ENCODE measurements around the gene SYNPO2L. TPM values are rescaled to one million over a fixed set of nuclear protein-coding genes. Genes with fewer than 3 reads are reported as not detected.

SYNPO2L gene
- polyA plus RNA-seq, 4 donors = 0.19 to 0.81 (median 0.48) TPM

DNA sequence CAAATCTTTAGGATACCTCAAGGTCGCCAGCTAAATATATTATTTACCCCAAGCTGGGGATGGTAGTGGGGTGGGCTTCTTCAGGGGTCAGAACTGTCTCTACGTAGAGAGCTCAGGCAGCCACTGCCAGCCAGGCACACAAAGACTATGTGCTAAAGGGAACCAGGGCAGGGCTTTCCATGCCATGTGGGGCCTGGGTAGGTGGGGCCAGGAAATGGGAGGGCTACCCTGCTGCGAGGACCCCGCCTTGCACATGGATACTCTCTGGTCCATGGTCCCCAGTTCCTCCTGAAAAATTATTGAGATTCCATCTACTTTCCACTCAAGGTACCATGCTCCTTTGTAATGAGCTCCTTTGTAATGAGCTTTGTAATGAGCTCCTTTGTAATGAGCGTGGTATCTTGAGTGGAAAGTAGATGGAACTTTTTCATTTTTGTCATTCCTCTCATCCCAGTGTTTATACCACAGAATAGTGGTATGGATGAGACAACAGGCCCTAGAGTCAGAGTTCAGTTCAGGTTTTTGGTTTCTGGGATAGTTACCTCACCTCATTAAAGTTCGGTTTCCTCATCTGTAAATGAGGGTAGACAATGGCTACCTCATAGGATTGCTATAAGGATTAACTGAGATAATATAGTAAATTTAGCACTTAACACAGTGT, 5.8 kb downstream of the SYNPO2L start:
- no peak for DNase-seq (ENCODE audit: low read depth in 4 of 4, low spot score in 3 of 4)

DNA sequence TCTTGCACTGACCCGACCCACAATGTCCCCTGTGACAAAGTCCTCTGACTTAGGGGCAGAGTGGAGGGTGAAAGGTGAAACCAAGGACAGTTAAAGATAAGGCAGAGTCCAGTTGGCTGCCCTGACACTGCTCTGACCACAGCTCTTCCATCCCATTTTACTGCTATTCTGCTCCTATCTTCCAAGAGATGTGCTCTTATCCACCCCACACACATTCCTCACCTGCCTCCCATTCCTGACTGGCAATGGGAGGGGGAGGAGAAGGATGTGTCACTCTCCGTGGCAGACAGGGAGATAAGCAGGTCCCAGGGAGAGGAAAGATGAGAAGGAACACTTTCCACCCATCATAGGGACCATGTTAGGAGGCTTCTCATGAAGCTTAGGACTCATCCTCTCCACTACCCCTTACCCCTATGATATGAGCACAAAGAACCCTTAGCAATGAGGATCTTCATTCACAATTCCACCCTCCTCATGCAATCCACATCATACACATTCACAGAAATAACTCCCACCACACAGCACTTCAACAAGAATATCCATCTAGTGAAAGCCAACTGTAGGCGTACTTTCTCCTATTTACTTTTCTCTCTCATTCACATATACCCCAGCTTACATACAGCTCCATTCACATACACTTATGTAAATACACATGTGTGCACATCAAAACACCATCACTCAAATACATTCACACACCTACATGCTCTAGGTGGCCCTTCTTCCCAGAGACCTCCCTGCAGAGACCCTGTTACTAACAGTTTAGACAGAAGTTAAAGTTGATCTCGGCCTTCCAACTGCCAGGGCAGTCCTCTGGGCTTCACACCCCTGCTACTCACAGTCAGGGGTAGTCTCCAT, 6.6 kb downstream of the SYNPO2L start:
- no peak for DNase-seq (ENCODE audit: low read depth in 4 of 4, low spot score in 3 of 4)

DNA sequence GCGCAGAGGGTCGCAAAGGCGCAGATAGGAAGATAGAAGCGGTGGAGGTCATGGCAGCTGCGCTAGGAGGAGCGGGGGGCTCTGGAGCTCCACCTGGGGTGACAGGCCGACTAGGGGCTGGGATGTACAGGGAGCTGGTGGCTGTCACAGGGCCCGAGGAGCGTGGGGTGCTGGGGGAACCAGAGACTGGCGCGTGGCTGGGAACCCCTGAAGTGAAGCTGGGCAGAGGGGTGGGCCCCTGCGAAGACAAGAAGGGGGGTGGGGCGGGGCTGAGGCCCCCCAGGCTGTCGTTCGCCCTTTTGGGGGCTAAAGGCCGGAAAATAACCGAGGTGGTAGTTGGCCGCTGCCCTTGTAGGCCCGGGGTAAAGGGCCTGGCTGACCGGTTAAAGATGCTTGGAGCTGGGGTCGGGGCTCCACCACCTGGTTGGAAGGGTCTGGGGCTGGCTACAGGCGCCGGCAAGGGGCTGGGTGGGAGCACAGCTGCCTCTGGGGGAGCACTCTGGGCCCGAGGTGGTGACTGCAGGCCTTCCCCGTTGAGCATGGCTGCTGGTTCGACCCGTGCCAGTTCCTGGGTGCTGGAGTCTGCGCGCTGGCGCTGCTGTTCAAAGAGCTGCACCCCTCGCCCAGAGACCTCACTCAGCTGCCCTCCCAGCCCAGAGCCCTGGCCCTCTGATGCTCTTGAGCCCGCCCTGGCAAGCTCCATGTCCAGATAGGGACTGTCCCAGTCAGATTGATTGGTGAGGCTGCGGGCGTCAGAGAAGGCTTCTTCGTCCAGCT, 7.8 kb downstream of the SYNPO2L start:
- no peak for DNase-seq (ENCODE audit: low read depth in 4 of 4, low spot score in 3 of 4)

DNA sequence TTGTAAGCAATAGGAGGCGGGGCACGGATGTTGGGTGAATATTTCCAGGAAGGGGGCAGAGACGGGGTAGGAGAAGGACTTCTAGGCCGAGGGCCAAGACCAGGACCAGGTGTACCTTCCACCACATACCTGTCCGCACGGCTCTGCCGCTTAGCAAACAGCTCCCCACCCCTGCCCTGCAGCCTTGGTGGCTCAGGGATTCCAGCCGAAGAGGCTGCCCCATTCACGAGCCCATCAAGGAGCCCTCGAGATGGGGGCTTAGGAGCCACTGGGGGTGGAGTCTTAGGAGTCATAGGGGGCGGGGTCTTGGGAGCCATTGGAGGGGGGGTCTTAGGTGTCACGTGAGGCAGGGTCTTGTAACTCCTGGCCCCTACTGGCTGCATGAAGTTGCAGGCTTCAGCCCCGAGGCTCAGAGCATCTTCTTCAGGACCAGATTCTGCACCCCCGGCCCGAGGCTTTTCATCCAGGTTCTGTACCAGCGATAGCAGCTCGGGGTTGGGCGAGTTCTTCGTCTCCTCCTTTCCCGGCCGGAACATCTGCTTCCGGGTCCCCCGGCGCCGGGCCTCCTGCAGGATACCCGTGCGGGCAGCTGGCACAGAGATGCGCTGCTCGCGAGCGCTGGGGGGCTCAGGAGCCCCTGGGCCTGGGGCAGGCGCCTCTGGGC, 8.5 kb downstream of the SYNPO2L start:
- DNase-seq (ENCODE audit: low read depth in 4 of 4, low spot score in 3 of 4) = peak in 2 of 4 donors; percentile 59 to 62

DNA sequence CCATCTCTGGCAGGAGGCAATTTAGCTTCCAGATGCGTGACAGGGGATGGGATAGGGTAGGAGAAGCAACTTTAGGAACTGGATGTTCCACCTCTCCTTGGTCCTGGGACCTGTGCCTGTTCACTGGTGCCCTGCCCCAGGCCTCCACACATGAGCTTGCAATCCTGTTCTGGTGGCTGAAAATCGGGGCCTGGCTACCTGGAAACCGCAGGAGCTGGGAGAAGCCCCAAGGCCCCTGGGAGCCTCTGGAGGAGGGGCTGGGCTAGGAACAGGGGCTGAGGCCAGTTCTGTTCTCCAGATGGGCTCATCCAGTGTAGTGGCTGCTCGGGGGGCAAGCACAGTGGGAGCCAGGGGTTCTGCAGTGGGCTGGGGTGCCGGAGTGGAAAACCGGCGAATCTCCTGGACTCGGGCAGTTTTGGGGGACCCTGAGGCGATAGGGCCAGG, 9.2 kb downstream of the SYNPO2L start:
- DNase-seq (ENCODE audit: low read depth in 4 of 4, low spot score in 3 of 4) = no peak

DNA sequence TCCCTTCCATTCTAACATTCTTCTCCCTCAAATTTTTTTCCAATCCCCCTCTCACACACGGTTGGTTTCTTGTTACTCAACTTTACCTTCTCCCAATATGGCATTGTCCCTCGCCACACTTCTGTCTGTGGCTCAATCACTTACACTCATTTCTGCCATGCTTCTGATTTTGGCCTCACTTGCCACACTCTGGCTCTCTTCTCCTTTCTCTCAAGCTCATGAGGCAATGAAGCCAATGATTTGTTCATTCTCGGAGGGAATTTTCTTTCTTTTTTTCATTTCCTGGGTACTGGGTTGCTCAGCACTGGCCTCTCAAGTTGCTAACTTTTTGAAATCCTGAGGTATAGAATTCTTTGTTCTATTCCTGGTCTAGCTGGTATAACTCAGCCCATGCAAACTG, 10.6 kb downstream of the SYNPO2L start:
- DNase-seq (ENCODE audit: low read depth in 4 of 4, low spot score in 3 of 4) = no peak

DNA sequence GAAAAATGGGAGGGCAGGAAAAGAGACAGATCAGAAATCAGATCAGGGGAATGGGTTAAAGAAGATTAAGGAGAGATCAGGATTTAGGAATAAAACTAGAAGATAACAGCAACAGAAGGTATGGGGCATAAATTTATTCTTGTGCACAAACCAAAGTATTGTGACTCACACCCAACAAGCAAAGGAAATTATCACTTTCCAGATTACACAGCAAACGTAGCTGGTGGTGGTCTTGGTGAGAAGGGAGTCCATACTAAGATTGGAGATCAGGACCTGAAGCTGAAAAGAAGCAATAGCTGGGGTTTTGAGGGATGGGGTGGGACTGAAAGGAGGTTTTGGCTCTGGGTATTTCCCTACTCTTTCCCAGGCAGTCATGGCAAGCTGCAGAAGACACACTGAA, 11.1 kb downstream of the SYNPO2L start:
- DNase-seq (ENCODE audit: low read depth in 4 of 4, low spot score in 3 of 4) = no peak

DNA sequence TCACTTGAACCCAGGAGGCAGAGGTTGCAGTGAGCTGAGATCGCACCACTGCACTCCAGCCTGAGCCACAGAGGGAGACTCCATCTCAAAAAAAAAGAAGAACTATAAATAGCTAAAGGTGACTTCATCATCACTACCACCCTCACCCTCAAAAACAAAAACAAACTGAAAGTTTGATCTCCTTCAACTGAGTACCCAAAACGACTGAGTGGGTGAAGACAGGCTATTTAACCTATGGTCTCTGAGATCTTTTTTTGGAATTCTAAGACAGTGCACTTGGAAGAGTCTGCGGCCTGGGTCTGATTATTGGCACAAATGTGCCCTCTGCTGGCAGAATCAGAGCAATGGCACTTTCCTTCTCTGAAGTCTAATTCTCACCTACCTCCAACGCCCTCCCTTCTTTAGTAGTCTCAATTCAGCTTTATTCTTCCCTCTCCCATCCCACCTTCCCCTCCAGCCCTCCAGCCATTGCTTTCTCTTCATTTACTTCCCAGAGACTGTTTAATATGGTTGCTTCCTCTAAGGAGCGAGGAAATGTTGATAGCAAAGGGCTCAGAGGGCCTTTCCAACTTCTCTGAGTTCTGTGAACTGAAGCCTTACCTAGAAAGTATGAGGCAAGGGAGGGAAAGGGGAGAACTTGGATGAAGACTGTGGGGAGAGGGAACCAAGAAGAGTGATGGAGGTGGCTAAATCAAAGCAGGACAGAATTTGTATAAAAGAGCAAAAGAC, 11.7 kb downstream of the SYNPO2L start:
- DNase-seq (ENCODE audit: low read depth in 4 of 4, low spot score in 3 of 4) = peak in 1 of 4 donors; percentile 46

DNA sequence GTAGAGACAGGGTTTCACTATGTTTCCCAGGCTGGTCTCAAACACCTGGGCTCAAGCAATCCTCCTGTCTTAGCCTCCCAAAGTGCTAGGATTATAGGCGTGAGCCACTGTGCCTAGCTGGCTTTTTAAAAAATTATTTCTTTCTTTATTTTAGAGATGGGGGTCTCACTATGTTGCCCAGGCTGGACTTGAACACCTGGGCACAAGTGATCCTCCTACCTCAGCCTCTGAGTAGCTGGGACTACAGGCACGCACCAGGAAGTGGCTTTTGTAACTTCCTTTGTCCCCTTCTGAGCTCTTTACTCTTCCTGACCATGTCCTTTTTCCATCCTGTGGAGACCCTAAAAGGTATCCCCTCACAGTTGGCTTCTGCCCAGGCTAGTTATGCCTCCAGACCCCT, 12.5 kb downstream of the SYNPO2L start:
- no peak for DNase-seq (ENCODE audit: low read depth in 4 of 4, low spot score in 3 of 4)

DNA sequence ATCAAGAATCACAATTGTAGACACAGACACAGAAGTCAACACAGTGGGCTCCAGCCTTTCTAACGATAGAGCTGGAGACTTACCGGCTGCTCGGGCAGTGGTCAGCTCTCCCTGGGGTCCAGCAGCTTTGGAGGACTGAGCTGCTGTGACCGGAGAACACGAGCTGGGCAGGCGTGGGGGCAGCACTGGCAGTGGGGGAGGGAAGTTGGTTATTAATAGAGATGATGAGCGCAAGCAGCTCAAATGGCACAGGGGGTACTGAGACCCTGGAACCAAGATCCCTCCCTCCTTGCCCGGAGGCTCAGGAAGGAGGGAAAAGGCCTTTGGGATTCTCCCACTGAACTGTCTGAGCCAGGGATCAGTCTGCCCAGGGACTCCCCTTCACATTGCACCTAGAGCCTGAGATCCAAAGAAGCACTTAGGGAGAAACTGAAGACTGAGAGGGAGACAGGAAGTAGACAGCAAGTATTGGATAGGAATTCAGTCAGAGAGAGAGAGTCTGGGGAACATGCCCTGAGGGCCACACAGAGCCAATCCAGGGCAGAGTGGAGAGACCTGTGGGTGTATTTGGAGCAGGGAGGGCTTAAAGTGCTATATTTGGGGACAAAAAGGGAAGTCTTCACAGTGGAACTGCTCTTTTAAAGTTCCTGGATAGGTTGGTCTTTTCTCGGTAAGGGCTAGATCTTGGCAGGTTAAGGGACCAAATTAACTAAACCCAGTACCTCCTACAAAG, 14.3 kb downstream of the SYNPO2L start, which contains the start of gene MYOZ1:
TSS of gene MYOZ1 (minus strand) at position 147 of the 733 bp plus-strand sequence. CDS start 1,457 bp downstream, outside the sequence.
- DNase-seq (ENCODE audit: low read depth in 4 of 4, low spot score in 3 of 4) = no peak

DNA sequence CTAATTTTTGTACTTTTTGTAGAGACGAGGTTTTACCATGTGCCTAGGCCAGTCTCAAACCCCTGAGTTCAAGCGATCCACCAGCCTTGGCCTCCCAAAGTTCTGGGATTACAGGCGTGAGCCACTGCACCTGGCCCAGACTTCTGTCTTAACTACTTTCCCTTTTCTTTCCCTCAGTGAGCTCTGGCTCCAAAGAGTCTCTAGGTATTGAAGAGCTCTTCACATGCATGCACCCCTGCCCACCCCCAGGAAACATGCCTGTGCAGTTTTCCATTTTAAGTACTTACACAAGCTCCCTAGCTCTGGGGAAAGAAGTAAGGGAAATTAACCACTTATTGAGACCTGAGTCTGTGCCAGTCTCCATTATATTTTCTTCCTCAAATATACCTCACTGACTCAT, 16.5 kb downstream of the SYNPO2L start:
- DNase-seq (ENCODE audit: low read depth in 4 of 4, low spot score in 3 of 4) = no peak

DNA sequence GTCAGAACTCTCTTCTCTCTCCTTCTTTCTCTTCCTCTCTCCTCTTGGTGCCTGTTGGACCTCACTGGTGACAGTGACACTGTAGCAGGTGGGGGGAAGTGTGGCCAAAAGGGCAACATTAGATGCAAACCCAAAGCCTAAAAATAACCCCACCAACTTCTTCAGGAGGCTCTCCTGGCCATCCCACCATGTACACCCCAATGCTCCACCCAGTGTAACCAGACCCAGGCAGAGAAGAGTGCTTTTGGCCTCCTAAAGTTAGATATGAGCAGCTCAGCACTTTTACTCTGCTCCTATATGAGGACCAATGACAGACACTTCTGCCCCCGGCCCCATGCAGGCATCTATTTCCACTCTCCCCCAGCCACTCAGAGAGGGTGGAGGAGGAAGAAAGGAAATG, 20.0 kb downstream of the SYNPO2L start:
- no peak for DNase-seq (ENCODE audit: low read depth in 4 of 4, low spot score in 3 of 4)

DNA sequence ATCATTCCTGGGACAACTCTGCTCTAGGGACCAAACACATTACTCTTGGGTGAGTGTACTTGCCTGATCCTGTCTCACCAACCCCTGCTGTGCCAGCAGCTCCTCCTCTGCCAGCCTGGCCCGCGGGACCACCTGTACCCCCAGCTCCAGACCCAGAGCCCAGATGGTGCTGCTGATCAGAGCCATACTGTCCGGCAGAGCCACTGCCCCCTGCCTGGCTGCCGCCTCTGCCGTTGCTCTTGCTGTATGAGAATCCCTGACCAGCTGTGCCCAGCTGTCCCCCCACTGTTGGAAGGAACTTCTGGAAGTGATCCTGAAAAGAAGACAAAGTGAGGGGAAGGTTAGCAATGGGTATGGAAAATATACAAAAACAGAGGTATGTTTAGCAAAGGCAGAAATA, 21.4 kb downstream of the SYNPO2L start:
- no peak for DNase-seq (ENCODE audit: low read depth in 4 of 4, low spot score in 3 of 4)

DNA sequence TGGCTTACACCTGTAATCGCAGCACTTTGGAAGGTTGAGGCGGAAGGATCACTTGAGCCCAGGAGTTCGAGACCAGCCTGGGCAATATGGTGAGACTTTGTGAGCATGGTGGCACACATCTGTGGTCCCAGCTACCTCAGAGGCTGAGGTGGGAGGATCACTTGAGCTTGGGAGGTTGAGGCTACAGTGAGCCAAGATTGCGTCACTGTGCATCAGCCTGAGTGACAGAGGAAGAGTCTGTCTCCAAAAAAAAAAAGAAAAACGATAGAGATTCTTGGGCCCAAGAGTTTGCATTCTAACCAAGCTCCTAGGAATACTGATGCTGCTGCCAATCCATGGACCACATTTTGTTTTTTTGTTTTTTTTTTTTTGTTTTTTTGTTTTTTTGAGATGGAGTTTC, 26.7 kb downstream of the SYNPO2L start:
- no peak for DNase-seq (ENCODE audit: low read depth in 4 of 4, low spot score in 3 of 4)

DNA sequence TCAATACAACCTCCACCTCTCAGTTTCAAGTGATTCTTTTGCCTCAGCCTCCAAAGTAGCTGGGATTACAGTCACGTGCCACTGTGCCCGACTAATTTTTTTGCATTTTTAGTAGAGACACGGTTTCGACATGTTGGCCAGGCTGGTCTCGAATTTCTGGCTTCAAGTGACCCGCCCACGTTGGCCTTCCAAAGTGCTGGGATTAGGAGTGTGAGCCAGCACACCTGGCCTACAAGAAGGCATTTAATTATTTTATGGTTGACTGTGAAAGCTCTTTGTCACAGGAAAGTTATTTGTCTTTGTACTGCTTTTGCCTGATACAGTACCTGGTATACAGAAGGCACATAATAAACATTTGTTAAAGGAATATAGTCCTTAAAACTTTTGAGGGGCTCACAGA, 27.4 kb downstream of the SYNPO2L start:
- no peak for DNase-seq (ENCODE audit: low read depth in 4 of 4, low spot score in 3 of 4)

DNA sequence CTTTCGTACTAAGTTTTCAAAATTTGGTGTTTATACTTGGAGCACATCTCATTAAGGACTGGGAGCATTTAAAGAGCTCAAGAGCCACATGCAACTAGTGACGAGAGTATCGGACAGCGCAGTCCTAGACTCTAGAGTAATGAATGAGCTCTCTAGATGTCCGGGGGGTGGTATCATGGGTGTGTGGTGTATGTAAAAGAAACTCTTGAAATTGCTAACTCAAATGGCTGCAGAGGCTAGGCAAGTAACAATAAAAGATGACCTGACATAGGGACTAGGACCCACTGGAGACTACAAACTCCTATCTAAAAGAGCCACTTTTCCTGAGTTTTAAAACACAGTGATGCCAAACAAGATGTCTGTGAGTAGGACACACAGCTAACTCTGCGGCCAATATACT, 28.5 kb downstream of the SYNPO2L start:
- no peak for DNase-seq (ENCODE audit: low read depth in 4 of 4, low spot score in 3 of 4)

DNA sequence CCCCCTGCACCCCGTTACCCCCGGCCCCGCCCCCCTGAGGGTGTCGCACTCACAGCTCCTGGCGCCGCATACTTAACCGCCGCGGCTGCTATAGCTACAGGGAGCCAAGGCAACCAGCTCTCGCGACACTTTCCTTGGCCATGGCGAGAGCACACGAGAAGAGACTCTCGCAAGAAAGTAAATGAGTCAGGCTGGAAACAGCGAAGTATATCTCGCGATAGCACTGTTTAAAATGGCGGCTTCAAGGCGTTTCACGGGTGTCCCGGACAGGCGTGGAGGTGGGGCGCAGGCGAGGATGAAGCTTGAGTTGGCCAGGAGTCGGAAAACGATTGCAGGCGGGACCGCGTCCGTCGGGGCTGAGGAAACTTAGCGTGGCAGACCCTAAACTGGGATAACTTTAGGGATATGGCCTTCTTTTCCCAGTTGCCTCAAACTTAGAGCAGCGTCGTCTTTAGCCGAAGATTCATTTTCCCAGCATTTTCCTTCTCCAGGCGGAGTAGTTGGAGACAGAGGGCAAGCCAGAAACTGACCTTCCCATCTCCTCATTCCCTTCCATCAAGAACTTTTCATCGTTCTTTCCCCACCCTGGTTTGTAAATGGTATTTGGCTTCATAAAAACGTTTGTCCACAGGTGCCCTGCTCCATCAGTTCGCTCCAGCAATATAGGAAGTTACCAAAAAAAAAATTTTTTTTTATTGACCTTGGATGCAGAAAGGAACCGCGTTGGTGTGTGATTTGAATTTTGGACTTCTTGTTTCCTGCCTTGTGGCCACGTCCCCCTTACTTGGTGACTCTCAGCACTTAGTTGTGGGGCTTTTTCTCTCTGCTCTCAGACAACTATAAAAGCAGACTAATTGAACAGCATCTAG, 29.7 kb downstream of the SYNPO2L start:
- DNase-seq (ENCODE audit: low read depth in 4 of 4, low spot score in 3 of 4) = peak; percentile 95 to 98 (median 97)

All from left renal pelvis (tissue), 4 donors.